IMR-90 (cell line): Measurements from ENCODE around the gene SUGCT. TPM values are rescaled to one million over a fixed set of nuclear protein-coding genes. Genes with fewer than 3 reads are reported as not detected.

Experiments used
- ATAC-seq: fragments of 200-7000 bp; cut with Tn5 transposase; 2 replicates; pipeline ENCODE4 v1.9.1; 2020; ENCODE audit warnings: low read depth, mild to moderate bottlenecking, moderate library complexity
- BruUV-seq: library from RNA; stranded (reverse); fragments of 400-500 nt; replicated peaks from 2 replicates; lab custom pipeline; 2021; lab: Mats Ljungman, UMichigan
- CTCF ChIA-PET: fragments of 300-600 bp; formaldehyde crosslinking; extraction: SDS; loops from one replicate; lab custom pipeline; 2021; ENCODE audit warnings: antibody characterized with exemption; lab: Yijun Ruan, JAX
- POLR2A ChIA-PET: fragments of 300-600 bp; sonication (Branson Sonifier 250); formaldehyde crosslinking; loops from one replicate; lab custom pipeline; 2022; ENCODE audit warnings: antibody characterized with exemption; ENCODE audit not compliant: unreplicated experiment; lab: Charles Lee
- DNase-seq: peaks from one replicate; pipeline ENCODE4 v3.0.0; 2013
- H2AFZ ChIP-seq: replicated peaks from 2 replicates; pipeline ENCODE3; 2013; ENCODE audit warnings: low read length, mild to moderate bottlenecking; ENCODE audit not compliant: poor library complexity
- H2AK5ac ChIP-seq: 2 replicates; pipeline ENCODE4 v1.6.1; 2013; ENCODE audit warnings: low read depth, low read length, inconsistent platforms
- H2AK9ac ChIP-seq: replicated peaks from 2 replicates; pipeline ENCODE3; 2013; ENCODE audit warnings: mild to moderate bottlenecking, low read depth, low read length, moderate library complexity; ENCODE audit not compliant: poor library complexity
- H2BK120ac ChIP-seq: 2 replicates; pipeline ENCODE4 v1.6.1; 2013; ENCODE audit warnings: low read depth, low read length, inconsistent platforms
- H2BK15ac ChIP-seq: 3 replicates; pipeline ENCODE4 v1.6.1; 2013; ENCODE audit warnings: low read depth, low read length, inconsistent platforms
- H2BK20ac ChIP-seq: 2 replicates; pipeline ENCODE4 v1.6.1; 2013; ENCODE audit warnings: low read depth, mild to moderate bottlenecking, inconsistent platforms, low read length, moderate library complexity
- H2BK5ac ChIP-seq: 2 replicates; pipeline ENCODE4 v1.6.1; 2013; ENCODE audit warnings: mild to moderate bottlenecking, low read depth, low read length, inconsistent platforms; ENCODE audit not compliant: poor library complexity, severe bottlenecking
- H3K14ac ChIP-seq: replicated peaks from 2 replicates; pipeline ENCODE4 v1.6.1; 2013; ENCODE audit warnings: low read depth, low read length, inconsistent platforms
- H3K18ac ChIP-seq: 2 replicates; pipeline ENCODE4 v1.6.1; 2013; ENCODE audit warnings: low read depth, low read length, control low read depth
- H3K23ac ChIP-seq: 2 replicates; pipeline ENCODE4 v1.6.1; 2013; ENCODE audit warnings: low read depth, low read length, inconsistent platforms
- H3K27ac ChIP-seq: 2 replicates; pipeline ENCODE4 v1.5.1; 2013; ENCODE audit warnings: mild to moderate bottlenecking, control low read depth, low read length; ENCODE audit not compliant: insufficient read depth
- H3K27me3 ChIP-seq: 2 replicates; pipeline ENCODE4 v1.6.1; 2013; ENCODE audit warnings: low read length; ENCODE audit not compliant: control insufficient read depth, insufficient read depth
- H3K36me3 ChIP-seq: 2 replicates; pipeline ENCODE4 v1.6.1; 2013; ENCODE audit warnings: low read length, mixed read lengths; ENCODE audit not compliant: control insufficient read depth, insufficient read depth
- H3K4ac ChIP-seq: 2 replicates; pipeline ENCODE4 v1.6.1; 2013; ENCODE audit warnings: low read depth, low read length, inconsistent platforms
- H3K4me1 ChIP-seq: 2 replicates; pipeline ENCODE4 v1.6.1; 2013; ENCODE audit warnings: low read length, mixed read lengths; ENCODE audit not compliant: control insufficient read depth, insufficient read depth
- H3K4me2 ChIP-seq: 2 replicates; pipeline ENCODE4 v1.6.1; 2013; ENCODE audit warnings: low read depth, mild to moderate bottlenecking, control low read depth, low read length, moderate library complexity
- H3K4me3 ChIP-seq: 2 replicates; pipeline ENCODE4 v1.5.1; 2013; ENCODE audit warnings: low read depth, mild to moderate bottlenecking, control low read depth, low read length, moderate library complexity; ENCODE audit not compliant: insufficient read depth
- H3K56ac ChIP-seq: 2 replicates; pipeline ENCODE4 v1.6.1; 2013; ENCODE audit warnings: low read length, inconsistent platforms; ENCODE audit not compliant: insufficient read depth; ENCODE audit errors: extremely low read depth
- H3K79me1 ChIP-seq, 2 experiments: 2 replicates each; pipeline ENCODE4 v1.6.1; 2013; ENCODE audit warnings: low read length in 2 of 2, inconsistent platforms in 1 of 2, low read depth in 1 of 2
- H3K9ac ChIP-seq: 2 replicates; pipeline ENCODE4 v1.6.1; 2013; ENCODE audit warnings: low read depth, low read length, control low read depth
- H3K9me1 ChIP-seq: 2 replicates; pipeline ENCODE4 v1.6.1; 2013; ENCODE audit warnings: low read length, inconsistent platforms; ENCODE audit not compliant: insufficient read depth
- H3K9me3 ChIP-seq: 2 replicates; pipeline ENCODE4 v1.6.1; 2013; ENCODE audit warnings: low read length; ENCODE audit not compliant: control insufficient read depth, insufficient read depth
- H4K20me1 ChIP-seq: 2 replicates; pipeline ENCODE4 v1.6.1; 2013; ENCODE audit warnings: low read length, inconsistent platforms; ENCODE audit not compliant: insufficient read depth
- H4K5ac ChIP-seq: 2 replicates; pipeline ENCODE4 v1.6.1; 2013; ENCODE audit warnings: mild to moderate bottlenecking, low read depth, low read length, control low read depth
- H4K8ac ChIP-seq, 2 experiments: 2 replicates each; pipeline ENCODE4 v1.6.1; 2013; ENCODE audit warnings: low read depth in 2 of 2, low read length in 2 of 2, control low read depth in 1 of 2, inconsistent platforms in 1 of 2
- H4K91ac ChIP-seq: 2 replicates; pipeline ENCODE4 v1.6.1; 2013; ENCODE audit warnings: low read depth, low read length, inconsistent platforms; ENCODE audit not compliant: insufficient read depth
- BHLHE40 ChIP-seq: fragments of 150-350 bp; IDR thresholded peaks from 2 replicates; pipeline ENCODE4 v1.6.1; 2016; ENCODE audit warnings: mild to moderate bottlenecking, low read depth, low read length
- CEBPB ChIP-seq: IDR thresholded peaks from 2 replicates; pipeline ENCODE4 v1.6.1; 2012; ENCODE audit warnings: low read depth, low read length, improper control_type of control experiment
- CHD1 ChIP-seq: IDR thresholded peaks from 2 replicates; pipeline ENCODE4 v1.6.1; 2012; ENCODE audit warnings: low read depth, low read length, improper control_type of control experiment
- FOS ChIP-seq: fragments of 150-350 bp; IDR thresholded peaks from 2 replicates; pipeline ENCODE4 v1.6.1; 2016; ENCODE audit warnings: low read depth, low read length
- MAFK ChIP-seq: IDR thresholded peaks from 2 replicates; pipeline ENCODE4 v1.6.1; 2012; ENCODE audit warnings: low read depth, low read length, improper control_type of control experiment
- MAZ ChIP-seq: IDR thresholded peaks from 2 replicates; pipeline ENCODE4 v1.6.1; 2012; ENCODE audit warnings: low read depth, mild to moderate bottlenecking, low read length, improper control_type of control experiment, moderate library complexity, borderline replicate concordance
- MXI1 ChIP-seq: IDR thresholded peaks from 2 replicates; pipeline ENCODE4 v1.6.1; 2012; ENCODE audit warnings: low read depth, mild to moderate bottlenecking, low read length, moderate library complexity, borderline replicate concordance
- NFE2L2 ChIP-seq: fragments of 150-350 bp; IDR thresholded peaks from 2 replicates; pipeline ENCODE4 v1.6.1; 2016; ENCODE audit warnings: low read depth, mild to moderate bottlenecking, low read length
- POLR2A ChIP-seq: IDR thresholded peaks from 2 replicates; pipeline ENCODE4 v1.6.1; 2012; ENCODE audit warnings: mild to moderate bottlenecking, low read depth, low read length
- RAD21 ChIP-seq: IDR thresholded peaks from 2 replicates; pipeline ENCODE4 v1.6.1; 2012; ENCODE audit warnings: low read length, improper control_type of control experiment
- RCOR1 ChIP-seq: IDR thresholded peaks from 2 replicates; pipeline ENCODE4 v1.6.1; 2012; ENCODE audit warnings: mild to moderate bottlenecking, low read length, improper control_type of control experiment; ENCODE audit not compliant: insufficient replicate concordance
- RFX5 ChIP-seq: IDR thresholded peaks from 2 replicates; pipeline ENCODE4 v1.8.0; 2012; ENCODE audit warnings: low read depth, mild to moderate bottlenecking, low read length, moderate library complexity
- SMC3 ChIP-seq: fragments of 150-350 bp; IDR thresholded peaks from 2 replicates; pipeline ENCODE4 v1.6.1; 2016; ENCODE audit warnings: low read depth, mild to moderate bottlenecking, antibody characterized with exemption, low read length, moderate library complexity
- WGBS, 2 experiments: methylation state at CpG; one replicate each; pipeline versions ENCODE4 v1.1.5 to v1.1.7; 2013; ENCODE audit warnings: missing lambda C conversion rate in 2 of 2; ENCODE audit not compliant: insufficient read length in 1 of 2; ENCODE audit errors: extremely low coverage in 2 of 2; 5-methylcytosine and 5-hydroxymethylcytosine counted together
- dilution Hi-C: fragments of 300-500 bp; cut with HindIII; formaldehyde crosslinking; loops from one replicate; pipeline ENCODE4 v1.14.3; 2018; ENCODE audit warnings: low sequenced_read_pairs; ENCODE audit not compliant: unreplicated experiment
- in situ Hi-C: fragments of 300-500 bp; cut with MboI; formaldehyde crosslinking; loops from 3 replicates; pipeline ENCODE4 v1.14.3; 2019; ENCODE audit warnings: low sequenced_read_pairs, inconsistent platforms, mixed read lengths
- intact Hi-C: fragments of 100-400 bp; cut with micrococcal nuclease; formaldehyde crosslinking; loops from 2 replicates; pipeline ENCODE4 v1.10.0; 2022
- polyA plus RNA-seq, 3 experiments: library from polyadenylated mRNA; depleted of rRNA; stranded (reverse); fragments of >200 nt; gene quantifications; 2 replicates each; pipeline ENCODE4 v1.2.3, GENCODE V29; 2012; ENCODE audit warnings: low replicate concordance in 1 of 3
- total RNA-seq: library from RNA; depleted of rRNA; stranded (reverse); fragments of >200 nt; gene quantifications from 2 replicates; pipeline ENCODE4 v1.2.3, GENCODE V29; 2012
- TF ChIP-seq, protein P1 (sequence below): fragments of 150-350 bp; IDR thresholded peaks from 2 replicates; pipeline ENCODE4 v1.6.1; 2016; ENCODE audit warnings: low read depth, mild to moderate bottlenecking, low read length, moderate library complexity, borderline replicate concordance
- TF ChIP-seq, protein P2 (sequence below): conservative IDR thresholded peaks from 2 replicates; pipeline ENCODE4 v1.5.1; 2012; ENCODE audit warnings: mild to moderate bottlenecking, low read depth, low read length, improper control_type of control experiment

The SUGCT gene
- total and polyA plus RNA-seq, 2 of the 4 experiments (the other 2 are of a cell fraction): 5.9 to 8.3 TPM

DNA sequence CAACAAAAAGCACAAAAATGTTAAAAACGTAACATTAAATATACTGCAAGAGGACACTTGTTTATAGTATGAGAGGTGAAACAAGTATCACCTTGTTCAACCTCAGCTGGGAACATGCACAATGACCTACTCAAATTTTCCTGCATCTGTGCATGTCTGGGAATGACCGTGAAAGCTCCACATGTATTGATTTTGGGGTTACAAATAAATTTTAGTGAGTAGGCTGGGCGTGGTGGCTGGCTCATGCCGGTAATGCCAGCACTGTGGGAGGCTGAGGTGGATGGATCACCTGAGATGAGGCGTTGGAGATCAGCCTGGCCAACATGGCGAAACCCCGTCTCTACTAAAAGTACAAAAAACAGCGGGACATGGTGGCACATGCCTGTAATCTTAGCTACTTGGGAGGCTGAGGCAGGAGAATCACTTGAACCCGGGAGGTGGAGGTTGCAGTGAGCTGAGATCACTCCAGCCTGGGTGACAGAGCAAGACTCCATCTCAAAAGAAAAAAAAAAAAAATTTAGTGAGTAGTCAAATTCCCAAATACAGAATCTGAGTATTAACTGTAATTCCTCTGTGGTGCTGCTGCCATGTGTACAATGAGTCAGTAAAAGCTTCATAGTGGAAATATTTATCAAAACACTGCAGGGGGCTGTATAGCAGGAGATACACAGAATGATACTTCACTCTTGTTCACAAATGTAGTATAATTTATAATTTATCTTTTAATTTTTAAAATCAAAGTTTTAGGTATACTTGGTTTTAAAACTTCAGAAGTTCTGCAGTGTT lies 41.1 kb downstream of the SUGCT start:
- no peak overlapping the region for H3K9ac ChIP-seq
- H2AK9ac ChIP-seq: no peak overlapping the region
- no TSS peak for BruUV-seq
- H3K27ac ChIP-seq: no peak overlapping the region
- no peak overlapping the region for H4K91ac ChIP-seq
- H3K56ac ChIP-seq: no peak overlapping the region
- H3K14ac ChIP-seq: no peak overlapping the region
- H4K20me1 ChIP-seq: no peaks in the 10 kb centered on the region
- dilution Hi-C loops (no loop called here), intact Hi-C loops (no loop called here), in situ Hi-C loops (no loop called here)
- H2BK20ac ChIP-seq: no peak overlapping the region
- no peak overlapping the region for H4K5ac ChIP-seq
- no peaks in the 10 kb centered on the region for H3K4me1 ChIP-seq
- no CpG with 5 or more reads among the region's 9 CpGs for WGBS, 2 experiments
- CTCF ChIA-PET: interaction anchor here (0.6 kb wide), 1 partner anchor 37 kb away, joined by 3 read pairs; no protein-coding TSS in a partner anchor
- no peaks in the 10 kb centered on the region for H3K27me3 ChIP-seq
- DNase-seq (peak; percentile 69), ATAC-seq (peak; percentile 98)
- no peak overlapping the region for H2BK5ac ChIP-seq
- H2AK5ac ChIP-seq: peak overlapping the region; percentile 53; the same call in 1 of the 2 replicates
- no peak overlapping the region for H3K18ac ChIP-seq
- H3K23ac ChIP-seq: no peak overlapping the region
- H3K36me3 ChIP-seq: no peaks in the 10 kb centered on the region
- peak overlapping the region; percentile 7; the same call in 1 of the 2 replicates for H3K4ac ChIP-seq
- H3K4me3 ChIP-seq: no peak overlapping the region
- H3K4me2 ChIP-seq: no peak overlapping the region
- no peaks in the 10 kb centered on the region for H3K9me1 ChIP-seq
- POLR2A ChIA-PET: no interaction called here
- no peaks in the 10 kb centered on the region for H3K79me1 ChIP-seq
- H2AFZ ChIP-seq: no peak overlapping the region
- H2BK120ac ChIP-seq: no peak overlapping the region
- no peak overlapping the region for H4K8ac ChIP-seq
- H3K9me3 ChIP-seq: no peaks in the 10 kb centered on the region
- H2BK15ac ChIP-seq: no peak overlapping the region
- TF ChIP-seq RFX5 (no peak), MAZ (no peak), CEBPB (no peak), MAFK (no peak), BHLHE40 (no peak), NFE2L2 (no peak), RCOR1 (no peak), SMC3 (no peak), POLR2A (no peak), FOS (no peak), CHD1 (no peak), RAD21 (no peak), MXI1 (no peak)
- TF ChIP-seq, protein P1, sequence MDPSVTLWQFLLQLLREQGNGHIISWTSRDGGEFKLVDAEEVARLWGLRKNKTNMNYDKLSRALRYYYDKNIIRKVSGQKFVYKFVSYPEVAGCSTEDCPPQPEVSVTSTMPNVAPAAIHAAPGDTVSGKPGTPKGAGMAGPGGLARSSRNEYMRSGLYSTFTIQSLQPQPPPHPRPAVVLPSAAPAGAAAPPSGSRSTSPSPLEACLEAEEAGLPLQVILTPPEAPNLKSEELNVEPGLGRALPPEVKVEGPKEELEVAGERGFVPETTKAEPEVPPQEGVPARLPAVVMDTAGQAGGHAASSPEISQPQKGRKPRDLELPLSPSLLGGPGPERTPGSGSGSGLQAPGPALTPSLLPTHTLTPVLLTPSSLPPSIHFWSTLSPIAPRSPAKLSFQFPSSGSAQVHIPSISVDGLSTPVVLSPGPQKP: no peak
- TF ChIP-seq, protein P2, sequence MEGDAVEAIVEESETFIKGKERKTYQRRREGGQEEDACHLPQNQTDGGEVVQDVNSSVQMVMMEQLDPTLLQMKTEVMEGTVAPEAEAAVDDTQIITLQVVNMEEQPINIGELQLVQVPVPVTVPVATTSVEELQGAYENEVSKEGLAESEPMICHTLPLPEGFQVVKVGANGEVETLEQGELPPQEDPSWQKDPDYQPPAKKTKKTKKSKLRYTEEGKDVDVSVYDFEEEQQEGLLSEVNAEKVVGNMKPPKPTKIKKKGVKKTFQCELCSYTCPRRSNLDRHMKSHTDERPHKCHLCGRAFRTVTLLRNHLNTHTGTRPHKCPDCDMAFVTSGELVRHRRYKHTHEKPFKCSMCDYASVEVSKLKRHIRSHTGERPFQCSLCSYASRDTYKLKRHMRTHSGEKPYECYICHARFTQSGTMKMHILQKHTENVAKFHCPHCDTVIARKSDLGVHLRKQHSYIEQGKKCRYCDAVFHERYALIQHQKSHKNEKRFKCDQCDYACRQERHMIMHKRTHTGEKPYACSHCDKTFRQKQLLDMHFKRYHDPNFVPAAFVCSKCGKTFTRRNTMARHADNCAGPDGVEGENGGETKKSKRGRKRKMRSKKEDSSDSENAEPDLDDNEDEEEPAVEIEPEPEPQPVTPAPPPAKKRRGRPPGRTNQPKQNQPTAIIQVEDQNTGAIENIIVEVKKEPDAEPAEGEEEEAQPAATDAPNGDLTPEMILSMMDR: no peak
